ENCODE measurements around the gene HSP90AA1.

HSP90AA1 gene

GRCh38 chr14:102037686-102038085 lies 49.2 kb downstream of the HSP90AA1 start:
- TF ChIP-seq, protein P1, sequence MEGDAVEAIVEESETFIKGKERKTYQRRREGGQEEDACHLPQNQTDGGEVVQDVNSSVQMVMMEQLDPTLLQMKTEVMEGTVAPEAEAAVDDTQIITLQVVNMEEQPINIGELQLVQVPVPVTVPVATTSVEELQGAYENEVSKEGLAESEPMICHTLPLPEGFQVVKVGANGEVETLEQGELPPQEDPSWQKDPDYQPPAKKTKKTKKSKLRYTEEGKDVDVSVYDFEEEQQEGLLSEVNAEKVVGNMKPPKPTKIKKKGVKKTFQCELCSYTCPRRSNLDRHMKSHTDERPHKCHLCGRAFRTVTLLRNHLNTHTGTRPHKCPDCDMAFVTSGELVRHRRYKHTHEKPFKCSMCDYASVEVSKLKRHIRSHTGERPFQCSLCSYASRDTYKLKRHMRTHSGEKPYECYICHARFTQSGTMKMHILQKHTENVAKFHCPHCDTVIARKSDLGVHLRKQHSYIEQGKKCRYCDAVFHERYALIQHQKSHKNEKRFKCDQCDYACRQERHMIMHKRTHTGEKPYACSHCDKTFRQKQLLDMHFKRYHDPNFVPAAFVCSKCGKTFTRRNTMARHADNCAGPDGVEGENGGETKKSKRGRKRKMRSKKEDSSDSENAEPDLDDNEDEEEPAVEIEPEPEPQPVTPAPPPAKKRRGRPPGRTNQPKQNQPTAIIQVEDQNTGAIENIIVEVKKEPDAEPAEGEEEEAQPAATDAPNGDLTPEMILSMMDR (conservative IDR thresholded peaks at IDR 0.05; ENCODE audit: low read depth, low read length), result no peak
- no peak for DNase-seq (ENCODE audit: low read depth)
- no peak overlapping the region for H3K4me3 ChIP-seq (ENCODE audit: low read length)

- TF ChIP-seq, protein P1 (conservative IDR thresholded peaks at IDR 0.05; ENCODE audit: low read depth, low read length), result no peak
- H3K4me3 ChIP-seq (ENCODE audit: low read length), result no peak overlapping the region
- no peak for DNase-seq (ENCODE audit: low read depth)
Observed at GRCh38 chr14:102035914-102036313, 50.9 kb downstream of the HSP90AA1 start.

- DNase-seq (ENCODE audit: low read depth), result no peak
- no peak overlapping the region for H3K4me3 ChIP-seq (ENCODE audit: low read length)
- TF ChIP-seq, protein P1 (conservative IDR thresholded peaks at IDR 0.05; ENCODE audit: low read depth, low read length), result no peak
Observed at GRCh38 chr14:102034301-102034700, 52.5 kb downstream of the HSP90AA1 start.

GRCh38 chr14:102033241-102033640 lies 53.6 kb downstream of the HSP90AA1 start:
- TF ChIP-seq, protein P1 (conservative IDR thresholded peaks at IDR 0.05; ENCODE audit: low read depth, low read length), result no peak
- no peak overlapping the region for H3K4me3 ChIP-seq (ENCODE audit: low read length)
- DNase-seq (ENCODE audit: low read depth), result no peak

All from retinal pigment epithelial cell (primary cell).